Calu3 (cell line): ENCODE measurements around the gene FTH1. TPM values are rescaled to one million over a fixed set of nuclear protein-coding genes. Genes with fewer than 3 reads are reported as not detected.

Experiments
- BruUV-seq: library from RNA; stranded (reverse); fragments of 400-500 nt; replicated peaks from 2 replicates; lab custom pipeline; 2021; lab: Mats Ljungman, UMichigan
- CTCF ChIA-PET: fragments of 300-600 bp; sonication (Branson Sonifier 250); formaldehyde crosslinking; loops from one replicate; lab custom pipeline; 2022; ENCODE audit warnings: antibody characterized with exemption; lab: Charles Lee
- DNase-seq: peaks from one replicate; pipeline ENCODE4 v3.0.0; 2022
- H3K27ac Mint-ChIP-seq: one replicate; pipeline ENCODE4 v1.8.0; 2022; ENCODE audit warnings: mixed read lengths; ENCODE audit not compliant: unreplicated experiment
- H3K27me3 Mint-ChIP-seq: one replicate; pipeline ENCODE4 v1.8.0; 2022; ENCODE audit warnings: mixed read lengths; ENCODE audit not compliant: unreplicated experiment
- H3K36me3 Mint-ChIP-seq: one replicate; pipeline ENCODE4 v1.8.0; 2022; ENCODE audit warnings: mild to moderate bottlenecking, moderate library complexity, mixed read lengths; ENCODE audit not compliant: insufficient read depth, unreplicated experiment
- H3K4me1 Mint-ChIP-seq: one replicate; pipeline ENCODE4 v1.8.0; 2022; ENCODE audit warnings: mild to moderate bottlenecking, low read depth, mixed read lengths; ENCODE audit not compliant: unreplicated experiment
- H3K4me3 Mint-ChIP-seq: one replicate; pipeline ENCODE4 v1.8.0; 2022; ENCODE audit warnings: mild to moderate bottlenecking, low read depth, moderate library complexity, mixed read lengths; ENCODE audit not compliant: unreplicated experiment
- H3K9me3 Mint-ChIP-seq: one replicate; pipeline ENCODE4 v1.8.0; 2022; ENCODE audit warnings: low read depth, mixed read lengths; ENCODE audit not compliant: unreplicated experiment
- intact Hi-C: fragments of 100-400 bp; cut with micrococcal nuclease; formaldehyde crosslinking; loops from one replicate; pipeline ENCODE4 v1.10.0; 2022; ENCODE audit not compliant: unreplicated experiment
- total RNA-seq: library from RNA; stranded (reverse); gene quantifications from 2 replicates; pipeline ENCODE4 v1.2.3, GENCODE V29; 2022
- TF ChIP-seq, protein P1 (sequence below): fragments of 200-600 bp; IDR thresholded peaks from one replicate; pipeline ENCODE4 v1.8.0; 2022; ENCODE audit warnings: antibody characterized with exemption; ENCODE audit not compliant: unreplicated experiment

The FTH1 gene
- total RNA-seq, 1 experiment from 2014 or later, result 1,555 TPM

DNA sequence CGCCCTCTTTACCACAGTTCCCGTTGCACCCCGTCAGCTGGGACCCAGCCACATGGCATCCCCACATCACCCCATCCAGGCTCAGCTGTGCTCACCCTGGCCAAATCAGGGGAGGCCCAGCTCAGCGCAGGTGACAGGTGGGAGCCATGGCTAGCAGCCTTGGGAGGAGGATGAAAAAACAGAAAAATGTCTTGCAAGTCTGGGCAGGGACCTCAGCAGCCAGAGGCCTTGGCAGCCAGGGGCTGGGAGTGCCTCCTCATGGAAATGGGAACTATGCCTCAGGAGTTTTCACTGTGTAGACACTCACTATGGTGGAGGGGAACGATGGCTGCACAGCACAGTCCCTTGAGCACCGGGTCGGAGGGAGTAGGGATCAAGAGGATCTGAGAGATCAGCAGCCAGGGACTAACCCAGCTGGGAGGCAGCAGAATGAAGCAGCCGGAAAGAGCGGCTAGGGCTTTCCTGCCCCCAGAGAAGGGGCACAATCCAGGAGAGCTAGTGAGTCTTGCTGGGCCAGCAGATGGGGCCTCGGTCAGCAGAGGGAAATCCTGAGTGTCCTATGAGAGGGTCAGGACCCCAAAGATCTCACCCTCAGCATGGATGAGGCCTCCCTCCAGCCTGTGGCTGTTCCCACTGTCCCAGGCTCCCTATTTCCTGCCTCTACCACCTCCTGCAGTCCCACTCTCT is 6.2 kb upstream of the FTH1 start:
- CTCF ChIA-PET, result interaction anchor here (0.6 to 2.7 kb wide), 5 partner anchors 17 to 269 kb away, joined by 3 to 7 read pairs (median 5); no protein-coding TSS in a partner anchor
- Mint-ChIP-seq H3K9me3 (no peaks in the 10 kb centered on the region), H3K4me1 (peaks cover 89% of the 10 kb centered on the region), H3K27ac (peak overlapping the region; percentile 98), H3K27me3 (no peaks in the 10 kb centered on the region), H3K4me3 (peak overlapping the region; percentile 57), H3K36me3 (peaks cover 40% of the 10 kb centered on the region)
- intact Hi-C loops, result loop anchor here (2.0 kb wide), 1 partner anchor 81 kb away; no protein-coding TSS in a partner anchor
- TF ChIP-seq, protein P1, sequence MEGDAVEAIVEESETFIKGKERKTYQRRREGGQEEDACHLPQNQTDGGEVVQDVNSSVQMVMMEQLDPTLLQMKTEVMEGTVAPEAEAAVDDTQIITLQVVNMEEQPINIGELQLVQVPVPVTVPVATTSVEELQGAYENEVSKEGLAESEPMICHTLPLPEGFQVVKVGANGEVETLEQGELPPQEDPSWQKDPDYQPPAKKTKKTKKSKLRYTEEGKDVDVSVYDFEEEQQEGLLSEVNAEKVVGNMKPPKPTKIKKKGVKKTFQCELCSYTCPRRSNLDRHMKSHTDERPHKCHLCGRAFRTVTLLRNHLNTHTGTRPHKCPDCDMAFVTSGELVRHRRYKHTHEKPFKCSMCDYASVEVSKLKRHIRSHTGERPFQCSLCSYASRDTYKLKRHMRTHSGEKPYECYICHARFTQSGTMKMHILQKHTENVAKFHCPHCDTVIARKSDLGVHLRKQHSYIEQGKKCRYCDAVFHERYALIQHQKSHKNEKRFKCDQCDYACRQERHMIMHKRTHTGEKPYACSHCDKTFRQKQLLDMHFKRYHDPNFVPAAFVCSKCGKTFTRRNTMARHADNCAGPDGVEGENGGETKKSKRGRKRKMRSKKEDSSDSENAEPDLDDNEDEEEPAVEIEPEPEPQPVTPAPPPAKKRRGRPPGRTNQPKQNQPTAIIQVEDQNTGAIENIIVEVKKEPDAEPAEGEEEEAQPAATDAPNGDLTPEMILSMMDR, result no peak
- no peak for DNase-seq
- BruUV-seq, result no TSS peak

DNA sequence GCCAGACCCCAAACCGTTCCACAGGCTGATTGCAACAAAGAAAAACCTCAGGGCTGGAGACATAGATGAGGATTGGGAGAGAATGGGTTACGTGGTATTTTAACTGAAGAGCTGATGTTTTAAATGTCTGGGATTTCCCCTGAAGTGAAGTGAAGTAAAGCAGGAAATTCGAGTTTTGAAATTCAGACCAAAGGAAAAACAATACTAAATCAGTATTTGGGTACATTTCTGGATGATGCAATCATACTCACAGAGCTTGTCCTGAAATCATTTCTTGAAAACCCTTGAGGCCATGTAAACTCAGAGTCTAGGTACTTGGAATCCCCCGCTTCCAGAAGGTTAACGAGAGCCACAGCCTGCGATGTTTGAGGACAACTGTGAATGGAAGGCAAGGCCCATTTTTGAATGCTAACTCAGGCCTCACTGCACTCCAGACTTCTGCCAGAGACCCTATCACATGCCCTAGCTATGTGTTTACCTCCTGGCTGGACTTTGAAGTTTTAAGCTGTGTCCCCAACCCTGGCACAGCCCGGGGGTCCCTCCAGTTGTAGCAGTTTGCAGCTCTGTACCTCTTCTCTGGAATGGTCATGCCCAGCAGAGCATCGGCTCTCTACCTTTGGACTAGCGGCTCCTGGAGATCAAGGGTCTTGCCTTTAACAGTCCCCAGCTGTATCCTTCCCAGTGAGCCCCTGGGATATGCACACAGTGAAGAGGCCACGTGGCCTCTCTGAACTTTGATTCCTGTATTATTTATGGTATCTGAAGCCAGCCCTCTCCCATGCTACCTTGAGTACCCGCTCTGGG is 5.4 kb upstream of the FTH1 start:
- H3K27me3 Mint-ChIP-seq, result no peaks in the 10 kb centered on the region
- peak; percentile 22 for DNase-seq
- TF ChIP-seq, protein P1, result no peak
- peaks cover 47% of the 10 kb centered on the region for H3K36me3 Mint-ChIP-seq
- H3K9me3 Mint-ChIP-seq, result no peaks in the 10 kb centered on the region
- no TSS peak for BruUV-seq
- peak overlapping the region; percentile 98 for H3K27ac Mint-ChIP-seq
- H3K4me1 Mint-ChIP-seq, result peaks cover 95% of the 10 kb centered on the region
- intact Hi-C loops, result loop anchor here (1.0 to 2.0 kb wide), 2 partner anchors 73 to 82 kb away; no protein-coding TSS in a partner anchor
- CTCF ChIA-PET, result interaction anchor here (0.6 to 2.7 kb wide), 7 partner anchors 14 to 269 kb away, joined by 3 to 7 read pairs (median 4); no protein-coding TSS in a partner anchor
- H3K4me3 Mint-ChIP-seq, result peak overlapping the region; percentile 57

DNA sequence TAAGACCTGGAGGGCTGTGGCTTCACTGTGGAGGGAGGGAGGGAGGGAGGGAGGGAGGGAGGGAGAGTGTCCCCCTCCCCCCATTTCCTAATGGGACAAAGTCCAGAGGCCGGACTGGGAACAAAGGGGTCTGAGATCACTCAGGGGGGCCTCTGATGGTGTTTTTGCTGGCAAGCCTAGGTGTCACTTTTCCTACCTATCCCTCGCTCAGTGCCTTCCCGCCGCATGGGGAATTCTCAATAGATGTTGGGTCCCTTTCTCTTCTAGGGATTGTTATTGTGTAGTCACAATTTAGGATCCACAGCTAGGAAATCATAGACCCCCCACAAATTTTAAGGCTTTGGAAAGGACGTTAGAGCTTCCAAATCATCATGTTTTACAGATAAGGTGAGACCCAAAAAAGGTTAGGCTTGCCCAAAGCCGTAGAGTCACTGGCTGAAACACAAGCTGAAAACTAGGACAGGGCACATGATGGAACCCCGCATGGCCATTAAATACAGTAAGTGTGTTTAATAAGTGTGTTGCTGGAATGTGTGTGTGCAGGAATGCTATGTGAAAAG is 4.8 kb upstream of the FTH1 start:
- no peaks in the 10 kb centered on the region for H3K9me3 Mint-ChIP-seq
- H3K27ac Mint-ChIP-seq, result peak overlapping the region; percentile 98
- H3K4me1 Mint-ChIP-seq, result peaks cover 90% of the 10 kb centered on the region
- no TSS peak for BruUV-seq
- peaks cover 54% of the 10 kb centered on the region for H3K36me3 Mint-ChIP-seq
- CTCF ChIA-PET, result interaction anchor here (0.7 to 2.7 kb wide), 7 partner anchors 19 to 218 kb away, joined by 3 to 9 read pairs (median 6); partner anchors contain the start of gene SCGB1D1
- peak; percentile 20 for DNase-seq
- intact Hi-C loops, result loop anchor here (1.0 to 2.0 kb wide), 2 partner anchors 74 to 83 kb away; no protein-coding TSS in a partner anchor
- peak overlapping the region; percentile 57 for H3K4me3 Mint-ChIP-seq
- no peaks in the 10 kb centered on the region for H3K27me3 Mint-ChIP-seq
- TF ChIP-seq, protein P1, result no peak
